HG02642 (cell line): ENCODE measurements around the gene HOXA11.

ENCODE experiments used
- ATAC-seq: cut with Tn5 transposase; IDR thresholded peaks from one replicate; pipeline ENCODE4 v1.9.1; 2021; ENCODE audit warnings: mild to moderate bottlenecking; ENCODE audit not compliant: unreplicated experiment, poor library complexity

HOXA11 gene

DNA sequence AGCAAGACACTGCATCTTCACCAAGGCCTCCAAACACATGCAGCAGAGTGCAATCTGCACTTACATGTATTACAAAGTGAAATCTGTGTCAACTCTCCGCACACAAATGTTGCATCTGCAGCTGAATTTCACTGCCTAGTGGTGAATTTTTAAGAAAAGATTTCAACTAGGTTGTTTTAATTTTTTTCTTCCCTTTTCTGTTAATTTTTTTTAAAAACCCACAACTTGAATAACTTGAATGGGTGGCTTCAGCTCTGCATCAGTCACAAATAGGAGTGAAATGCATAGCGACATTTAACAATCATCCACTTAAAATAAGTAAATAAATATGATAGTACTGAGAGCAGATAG lies 8.9 kb upstream of the HOXA11 start:
- ATAC-seq: no peak

DNA sequence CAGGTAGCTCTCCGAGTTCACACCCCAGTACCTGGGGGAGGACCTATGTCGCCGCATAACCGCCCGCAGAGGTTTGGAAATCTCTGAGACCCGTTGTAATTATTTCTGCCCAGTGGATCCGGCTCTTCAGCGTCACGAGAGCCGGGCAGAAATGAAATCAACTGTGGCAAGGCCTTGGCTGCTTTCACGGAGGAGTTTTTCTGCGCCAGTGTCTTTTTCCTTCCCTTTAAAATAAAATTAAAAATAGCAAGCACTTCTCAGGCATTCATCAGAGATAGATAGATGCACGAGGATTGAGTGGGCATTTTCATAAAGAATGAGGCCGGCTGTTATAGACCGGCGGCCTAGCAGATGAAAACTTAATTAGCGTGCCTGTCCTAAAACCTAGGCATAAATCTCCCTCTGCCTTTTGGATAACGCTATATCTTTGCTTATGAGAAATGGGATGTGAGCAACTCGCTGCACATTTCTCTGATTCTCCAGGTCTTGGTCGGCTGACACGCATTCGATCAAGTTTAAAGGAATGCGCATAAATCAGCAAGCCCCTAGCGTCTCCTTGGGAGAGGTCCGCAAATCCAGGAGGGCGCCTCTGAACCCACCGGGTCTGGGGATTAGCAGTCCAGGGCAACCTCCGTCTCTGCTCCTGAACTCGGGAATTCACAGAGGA lies 8.4 kb upstream of the HOXA11 start:
- no peak for ATAC-seq

DNA sequence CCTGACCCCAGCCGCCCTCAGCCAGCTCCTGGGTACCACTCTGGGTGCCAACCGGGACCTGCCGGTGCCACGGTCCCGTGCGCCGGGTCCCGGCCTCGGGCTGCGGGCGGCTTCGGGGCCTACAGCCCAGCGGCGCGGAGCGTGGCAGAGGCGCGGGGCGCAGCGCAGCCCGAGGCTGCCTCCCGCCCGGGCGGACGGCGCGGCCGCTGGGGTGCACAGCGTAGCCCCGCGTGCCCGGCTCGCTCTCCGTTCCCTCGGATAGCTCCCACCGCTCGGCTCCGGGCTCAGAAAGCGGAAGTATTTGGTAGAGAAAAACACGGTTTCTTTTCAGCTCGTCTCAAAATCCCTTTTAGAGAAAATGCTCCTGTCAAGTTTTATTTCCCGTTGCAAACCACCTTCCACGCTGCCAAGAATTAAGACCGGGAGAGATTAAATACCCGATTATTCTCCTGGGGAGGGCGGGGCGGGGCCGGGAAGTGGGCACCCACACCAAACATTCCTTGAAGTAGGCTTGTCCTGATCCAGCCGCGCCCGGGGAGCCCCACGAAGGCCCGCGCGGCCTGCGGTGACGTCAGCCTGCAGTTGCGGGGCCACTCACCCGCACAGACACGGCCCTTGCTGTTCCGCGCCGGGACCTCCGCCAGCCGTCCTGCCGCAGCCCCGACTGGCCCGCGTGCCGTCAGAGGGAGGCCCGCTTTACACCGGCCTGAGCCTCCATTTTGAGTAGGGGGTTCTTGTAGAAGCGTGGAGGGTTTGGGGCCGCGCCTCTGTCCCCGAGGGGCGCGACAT lies 7.7 kb upstream of the HOXA11 start:
- ATAC-seq: no peak

DNA sequence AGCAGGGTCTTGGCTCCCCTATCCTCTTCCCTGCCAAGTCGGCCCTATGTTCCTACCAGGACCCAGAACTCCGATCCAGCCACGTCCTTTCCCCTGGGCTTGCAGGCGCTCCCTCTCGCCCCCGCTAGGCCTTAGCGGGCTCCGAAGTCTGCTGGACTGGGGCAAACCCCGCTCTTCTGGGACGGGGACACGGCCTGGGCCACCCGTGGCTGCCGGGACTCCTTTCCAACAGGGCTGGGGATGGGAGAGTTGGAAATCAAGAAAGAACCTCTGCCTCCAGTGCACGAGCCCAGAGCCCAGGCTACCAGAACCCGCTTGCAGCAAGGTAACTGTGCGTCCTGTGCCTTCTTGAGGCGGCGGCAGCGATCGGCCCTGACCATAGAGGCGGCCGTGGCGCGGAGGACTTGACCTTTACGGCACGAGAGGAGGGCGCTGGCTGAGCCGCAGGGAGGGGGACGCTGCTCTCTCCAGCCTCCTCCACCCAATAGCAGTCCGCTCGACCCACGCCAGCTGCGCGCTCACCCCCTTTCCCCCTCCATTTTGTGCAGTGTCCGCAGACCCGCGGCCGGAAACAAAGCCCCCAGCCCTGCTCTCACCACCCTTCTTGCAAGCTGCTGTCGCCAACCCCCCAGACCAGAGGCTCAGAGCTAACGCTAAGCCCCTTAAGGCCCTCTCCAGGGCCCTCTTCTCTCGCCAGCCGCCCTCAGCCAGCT lies 7.0 kb upstream of the HOXA11 start:
- ATAC-seq: no peak

DNA sequence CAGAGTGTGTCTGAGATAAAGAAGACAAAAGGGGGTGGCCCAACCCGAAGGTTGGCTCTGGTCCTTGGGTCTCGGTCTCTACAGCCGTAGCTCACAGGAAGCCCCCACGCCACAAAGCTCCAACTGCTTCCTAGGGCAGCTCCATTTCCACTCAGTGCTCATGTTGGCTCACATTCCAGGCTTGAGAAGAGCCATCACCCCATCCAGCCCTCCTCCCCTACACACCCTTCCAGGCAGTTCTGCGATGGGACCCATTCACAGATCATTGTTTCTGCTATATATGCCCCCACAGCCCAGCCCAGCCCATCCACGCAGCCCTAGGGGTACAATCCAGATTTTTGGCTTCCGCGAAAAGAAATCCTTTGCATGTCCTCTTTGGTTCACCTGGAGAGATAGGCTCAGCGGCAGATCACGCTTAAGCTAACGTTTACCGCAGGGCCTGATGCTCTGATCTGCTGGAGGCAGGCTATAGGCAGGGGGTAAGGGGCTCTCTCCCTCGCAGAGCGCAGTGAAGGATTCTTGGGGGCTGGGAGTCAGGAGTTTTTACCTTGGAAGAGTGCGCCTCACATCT lies 6.2 kb upstream of the HOXA11 start:
- ATAC-seq: no peak

DNA sequence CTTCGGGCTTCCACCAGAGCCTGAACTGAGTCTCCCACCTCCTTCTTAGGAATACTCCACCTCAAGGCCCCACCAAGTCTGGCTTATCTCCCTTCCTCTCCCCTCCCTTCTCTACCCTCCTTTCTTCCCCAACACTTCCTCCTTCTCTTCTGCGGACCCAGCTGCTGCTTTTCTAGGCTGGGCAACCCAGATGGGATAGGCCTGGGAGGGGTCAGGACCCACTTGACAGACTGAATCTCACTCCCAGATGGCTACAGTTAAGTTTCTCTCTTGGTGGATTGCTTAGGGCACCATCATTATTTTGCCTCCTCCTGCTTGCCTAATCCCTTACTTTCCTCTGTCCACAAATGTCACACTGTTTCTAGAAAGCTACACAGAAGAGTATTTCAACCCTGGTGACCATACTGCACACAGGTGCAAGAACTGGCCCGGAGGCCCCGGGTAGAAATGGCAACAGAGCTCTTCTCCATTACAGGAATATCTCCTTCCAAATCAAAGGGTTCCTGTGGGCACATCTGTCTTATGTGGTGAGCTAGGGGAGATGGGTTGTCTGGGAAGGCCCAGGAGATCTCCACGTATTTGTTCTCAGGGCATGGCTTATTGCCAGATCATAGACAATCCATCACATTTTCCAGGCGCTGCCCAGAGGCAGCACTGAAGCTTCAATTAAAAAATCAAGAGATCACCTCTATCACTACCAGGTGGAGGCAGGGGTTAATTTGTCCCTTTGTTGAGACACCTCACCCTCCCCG lies 5.1 kb upstream of the HOXA11 start:
- ATAC-seq: no peak

DNA sequence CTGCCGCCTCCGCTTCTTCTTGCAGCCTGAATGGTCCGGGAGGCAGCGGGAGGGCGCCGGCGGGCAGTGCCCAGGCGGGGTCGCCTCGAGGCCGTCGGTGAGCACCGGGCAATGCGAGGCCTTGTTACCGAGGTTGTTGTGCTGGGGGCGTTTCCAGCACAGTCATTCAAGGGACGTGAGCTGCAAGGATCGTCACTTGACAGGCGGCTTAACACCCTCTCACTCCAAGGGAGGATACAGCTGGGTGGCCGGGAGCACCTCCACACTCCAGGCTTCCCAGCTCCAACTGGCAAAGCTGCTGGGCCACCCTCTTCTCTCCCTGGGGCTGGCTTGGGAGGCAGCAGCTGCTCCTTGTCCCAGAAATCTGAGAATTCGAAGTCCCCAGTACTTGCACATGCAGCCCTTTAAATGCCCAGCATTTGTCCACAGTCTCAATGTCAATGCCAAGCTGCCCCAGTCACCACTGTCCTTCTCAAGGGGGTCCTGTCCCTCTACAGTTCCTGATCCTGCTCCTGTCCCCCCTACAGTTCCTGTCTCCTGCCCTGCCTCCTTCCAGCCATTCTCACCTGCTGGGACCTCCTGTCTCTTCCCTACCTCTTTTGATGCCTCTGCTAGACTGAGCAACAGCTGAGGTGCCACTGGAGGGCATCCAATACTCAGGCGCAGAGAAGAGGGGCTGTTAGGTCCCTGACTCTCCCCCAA lies 4.4 kb upstream of the HOXA11 start:
- ATAC-seq: no peak

DNA sequence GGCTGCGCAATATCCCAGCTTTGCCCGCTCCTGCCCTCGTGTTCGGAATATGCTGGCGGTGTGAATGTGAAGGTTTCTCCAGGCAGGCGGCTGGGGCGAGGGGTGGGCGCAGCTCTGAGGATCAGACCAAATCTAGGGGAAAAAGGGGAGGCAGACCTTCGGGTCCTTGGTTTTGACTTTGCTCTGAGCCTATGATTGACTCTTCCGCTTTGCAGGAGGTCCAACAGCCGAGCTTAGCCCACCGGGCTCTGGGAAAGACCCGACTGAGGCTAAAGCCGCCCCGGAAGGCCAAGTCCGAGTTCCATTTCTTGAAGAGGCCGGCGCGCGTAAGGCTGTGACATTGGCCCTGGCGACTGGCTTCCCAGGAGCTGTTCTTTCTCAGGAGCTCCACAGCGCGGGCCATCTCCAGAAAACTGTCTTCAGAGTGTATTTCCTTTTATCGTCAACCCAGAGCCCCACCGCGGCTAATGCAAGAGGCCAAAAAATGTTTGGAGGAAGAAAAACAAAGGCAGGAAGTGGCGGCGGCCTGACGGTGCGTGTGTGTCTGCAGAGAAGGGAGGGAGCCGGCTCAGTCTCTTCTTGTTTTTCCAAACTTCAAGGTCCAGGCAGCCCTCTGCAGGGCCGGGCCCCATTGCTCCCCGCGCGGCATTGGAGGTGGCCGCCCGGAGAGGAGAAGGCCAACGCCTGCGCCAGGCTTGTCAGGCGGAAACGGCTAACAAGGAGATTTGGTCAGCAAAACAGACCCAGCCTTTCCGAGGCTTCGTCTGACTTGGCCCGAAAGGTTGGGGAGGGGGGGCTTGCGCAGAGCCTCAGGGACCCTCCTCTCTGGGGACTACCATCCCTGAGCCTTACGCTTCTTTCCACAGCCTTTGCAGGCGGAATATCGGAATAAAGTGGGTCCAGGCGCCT lies 3.6 kb upstream of the HOXA11 start:
- ATAC-seq: no peak

DNA sequence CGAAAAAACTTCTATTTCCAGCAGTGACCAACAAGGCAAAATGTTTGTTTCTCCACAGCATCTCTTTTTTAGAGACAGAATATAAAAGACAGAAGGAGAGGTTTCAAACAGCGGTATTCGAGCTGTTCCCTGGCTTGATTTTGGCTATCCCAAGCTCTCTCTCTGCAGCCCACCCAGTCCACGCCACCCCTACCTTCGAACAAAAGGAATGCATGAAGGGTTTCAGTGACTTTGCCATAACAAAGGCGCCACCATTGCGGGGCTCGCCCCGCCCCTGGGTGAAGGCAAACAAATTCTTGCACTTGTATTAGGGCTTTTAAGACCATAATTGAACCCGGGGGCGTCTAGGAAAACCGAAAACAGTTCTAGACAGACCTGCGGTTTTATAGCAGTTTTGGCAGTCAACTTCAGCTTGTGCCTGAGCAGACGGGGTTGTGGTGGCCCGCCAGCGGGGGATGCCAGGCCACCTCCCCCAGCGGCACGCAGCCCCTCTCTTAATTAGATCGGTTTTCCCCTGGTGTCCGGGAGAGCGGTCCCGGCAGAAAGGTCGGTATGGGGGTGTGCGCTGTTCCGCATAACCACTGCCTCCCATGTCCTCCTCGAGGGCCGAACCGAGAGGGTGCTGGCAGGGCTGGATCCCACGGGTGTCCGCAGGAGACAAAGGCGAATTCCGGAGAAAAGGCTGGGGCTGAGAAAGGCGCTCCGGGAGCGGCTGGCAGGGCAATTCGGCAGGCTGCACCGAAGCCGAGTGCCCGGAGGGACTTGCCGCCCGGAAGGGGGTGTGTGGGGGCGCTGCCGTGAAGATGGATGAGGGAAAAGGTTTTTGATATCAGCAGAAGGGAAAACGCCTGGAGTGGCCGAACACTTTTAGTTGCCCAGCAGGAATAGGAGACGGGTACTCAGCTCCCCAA lies 2.7 kb upstream of the HOXA11 start:
- no peak for ATAC-seq

DNA sequence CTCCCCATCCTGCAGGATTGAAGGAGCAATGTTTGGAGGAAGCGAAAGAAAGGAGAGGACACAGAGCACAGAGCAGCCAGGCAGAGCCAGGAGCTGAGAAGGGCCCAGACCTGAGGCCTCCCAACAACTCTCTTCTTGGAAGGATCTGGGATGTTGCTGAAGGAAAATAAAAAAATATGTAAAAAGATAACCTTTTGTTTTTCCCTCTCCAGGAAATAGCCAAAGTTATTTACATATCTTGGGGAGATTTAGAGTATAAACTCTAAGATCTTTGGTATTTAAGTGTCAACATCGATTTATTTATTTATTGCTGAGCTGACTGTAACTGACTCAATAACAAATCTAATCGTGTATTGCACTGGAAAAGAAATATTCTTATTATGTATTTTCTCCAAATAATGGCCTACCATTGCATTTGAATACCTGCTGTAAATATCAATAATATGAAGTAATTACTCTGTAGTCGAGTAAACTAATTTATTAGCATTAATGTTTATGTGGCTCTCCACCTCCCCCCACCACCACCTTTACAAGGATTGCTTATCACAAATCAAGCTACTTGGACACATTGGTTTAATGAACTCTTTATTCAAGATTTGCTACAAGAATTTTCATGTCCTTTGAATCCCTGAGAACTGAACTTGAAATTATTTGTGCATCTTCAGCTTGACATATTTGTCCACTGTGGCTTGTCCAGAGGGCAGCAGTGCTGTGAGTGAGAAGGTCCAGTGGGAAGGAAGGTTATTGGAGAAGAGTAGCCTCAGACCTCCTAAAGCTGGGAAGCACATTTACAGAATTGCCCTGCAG lies 1.8 kb upstream of the HOXA11 start:
- no peak for ATAC-seq

DNA sequence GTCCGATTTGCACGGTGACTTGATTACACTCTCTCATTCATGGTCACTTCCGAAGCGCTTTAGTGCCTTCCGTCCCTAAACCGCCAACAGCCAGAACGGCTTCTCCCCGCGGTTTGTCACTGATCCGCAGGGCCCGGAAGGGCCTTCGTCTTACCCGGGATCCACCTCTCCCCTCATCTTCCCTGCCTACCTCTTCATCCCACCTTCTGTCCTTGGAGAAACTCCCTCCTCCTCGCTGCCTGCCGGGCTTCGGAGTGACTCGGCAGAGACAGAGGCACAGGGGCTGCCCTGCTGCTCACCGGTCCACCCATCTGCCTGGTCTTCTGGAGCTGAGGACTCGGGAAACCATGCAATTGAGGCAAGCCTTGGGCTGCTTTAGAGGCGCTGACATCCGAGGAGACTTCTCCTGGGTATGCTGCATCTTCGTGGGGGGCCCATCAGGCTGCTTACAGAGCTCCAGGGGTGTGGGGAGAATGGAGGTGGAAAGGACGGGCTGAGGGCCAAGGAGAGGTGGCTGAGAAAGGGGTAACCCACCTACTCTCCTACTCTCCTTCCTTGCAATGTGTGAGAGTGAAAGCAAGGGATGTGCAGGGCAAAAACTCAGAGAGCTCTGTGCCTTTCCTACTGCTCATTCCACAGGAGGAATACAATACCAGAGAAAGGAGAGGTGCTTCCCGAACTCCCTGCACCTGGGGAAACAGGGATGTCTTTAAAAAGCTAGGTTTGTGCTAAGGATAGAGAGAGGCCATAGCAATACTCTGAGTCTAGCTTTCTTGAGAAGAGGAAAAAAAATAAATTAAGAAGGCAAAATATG lies 1.0 kb upstream of the HOXA11 start:
- ATAC-seq: no peak

DNA sequence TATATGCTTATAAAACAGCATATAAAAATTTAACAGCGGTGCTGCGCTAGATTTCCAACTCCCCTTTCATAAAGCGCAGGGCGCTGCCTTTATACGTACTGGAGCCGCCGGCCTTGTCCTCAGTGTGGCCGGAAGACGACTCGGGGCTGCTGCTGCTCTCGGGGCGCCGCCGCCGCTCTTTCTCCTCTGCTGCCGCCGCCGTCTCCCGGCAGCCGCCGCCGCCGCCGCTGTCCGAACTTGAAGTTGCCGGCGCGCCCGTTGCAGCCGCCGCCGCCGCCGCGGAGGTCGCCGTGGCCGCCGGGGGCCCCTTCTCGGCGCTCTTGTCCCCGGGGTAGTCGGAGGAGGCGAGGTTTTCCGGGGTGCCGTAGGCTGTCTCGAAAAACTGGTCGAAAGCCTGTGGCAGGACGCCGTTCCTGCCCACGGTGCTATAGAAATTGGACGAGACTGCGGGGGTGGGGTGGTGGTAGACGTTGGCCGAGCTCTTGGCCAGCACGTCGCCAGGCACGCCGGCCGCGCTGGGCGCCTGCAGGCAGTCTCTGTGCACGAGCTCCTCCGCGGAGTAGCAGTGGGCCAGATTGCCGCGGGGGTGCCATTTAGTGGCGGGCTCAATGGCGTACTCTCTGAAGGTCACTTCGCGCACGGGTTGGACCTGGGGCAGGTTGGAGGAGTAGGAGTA lies 557 bp downstream of the HOXA11 start:
- no peak for ATAC-seq

DNA sequence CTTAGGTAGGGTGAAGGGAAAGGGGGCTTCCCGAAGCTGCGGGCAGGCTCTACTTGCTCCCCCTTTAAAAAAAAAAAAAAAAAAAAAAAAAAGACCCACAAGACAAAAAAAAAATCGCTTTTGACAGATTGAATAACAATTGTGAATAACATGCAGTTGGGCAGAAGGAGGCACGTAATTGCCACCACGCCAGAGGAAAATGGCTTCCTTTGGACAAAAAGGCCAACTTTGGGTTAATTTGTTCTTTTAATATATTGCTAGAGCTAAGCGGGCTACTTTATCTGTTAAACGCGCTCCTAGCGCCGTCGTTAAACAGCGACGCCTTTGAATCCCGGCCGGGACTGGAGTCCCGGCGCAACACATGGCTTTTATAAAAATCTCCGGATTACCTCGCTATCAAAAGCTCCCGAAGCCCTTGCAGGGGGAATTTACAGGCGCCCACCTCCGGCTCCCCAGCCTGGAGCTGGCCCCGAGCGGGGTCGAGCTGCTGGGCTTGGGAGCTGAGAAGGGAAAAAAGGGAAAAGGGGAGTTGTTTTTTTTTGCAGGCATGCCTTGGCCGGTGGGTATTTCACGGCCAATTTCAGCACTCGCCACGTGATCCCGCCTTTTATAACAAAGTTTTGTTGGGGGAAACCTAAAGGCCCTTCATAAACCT lies 1.2 kb downstream of the HOXA11 start:
- no peak for ATAC-seq

DNA sequence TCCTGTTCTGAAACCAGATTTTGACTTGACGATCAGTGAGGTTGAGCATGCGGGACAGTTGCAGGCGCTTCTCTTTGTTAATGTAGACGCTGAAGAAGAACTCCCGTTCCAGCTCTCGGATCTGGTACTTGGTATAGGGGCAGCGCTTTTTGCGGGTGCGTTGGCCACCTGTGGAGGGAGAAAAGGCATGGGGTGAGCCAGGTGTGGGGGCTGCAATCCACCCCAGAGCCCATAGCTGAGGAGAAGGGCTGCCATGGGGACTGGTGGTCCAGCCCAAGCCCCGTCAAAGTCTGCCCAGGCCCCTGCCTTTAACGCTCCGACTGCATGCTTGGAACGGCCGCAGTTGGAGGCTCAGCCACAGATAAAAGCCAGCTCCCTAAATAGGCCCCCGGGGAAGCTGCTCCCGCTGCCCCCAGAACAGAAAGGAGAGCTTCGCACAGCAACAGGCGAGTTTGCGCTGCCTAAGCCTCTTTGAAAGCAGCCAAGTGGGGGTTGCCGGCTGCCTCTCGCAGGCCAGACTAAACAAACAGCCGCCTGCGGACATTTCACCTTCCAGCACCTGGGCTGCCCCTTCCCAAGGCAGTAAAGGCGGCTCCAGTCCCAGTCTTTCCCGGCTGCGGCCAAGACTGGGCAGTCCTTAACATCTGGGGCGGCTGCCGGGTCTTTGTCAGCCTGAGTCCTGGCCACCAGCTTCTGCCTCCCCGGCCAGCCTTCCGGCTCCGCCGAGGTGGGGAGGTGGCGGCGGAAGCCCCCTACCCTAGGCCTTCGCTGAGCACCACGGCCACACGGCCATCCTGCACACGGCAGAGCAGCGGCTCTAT lies 2.0 kb downstream of the HOXA11 start:
- ATAC-seq: no peak
